HG03460 (cell line): ENCODE results near the gene CHAF1A.
A peak's percentile ranks its signal among the peaks of the same experiment; 100 is the strongest.

Experiments used
- ATAC-seq: cut with Tn5 transposase; IDR thresholded peaks from one replicate; pipeline ENCODE4 v1.9.1; 2021; ENCODE audit not compliant: unreplicated experiment

CHAF1A gene

GRCh38 chr19:4453232-4454179, 51.1 kb downstream of the CHAF1A start:
- ATAC-seq, result no peak

DNA sequence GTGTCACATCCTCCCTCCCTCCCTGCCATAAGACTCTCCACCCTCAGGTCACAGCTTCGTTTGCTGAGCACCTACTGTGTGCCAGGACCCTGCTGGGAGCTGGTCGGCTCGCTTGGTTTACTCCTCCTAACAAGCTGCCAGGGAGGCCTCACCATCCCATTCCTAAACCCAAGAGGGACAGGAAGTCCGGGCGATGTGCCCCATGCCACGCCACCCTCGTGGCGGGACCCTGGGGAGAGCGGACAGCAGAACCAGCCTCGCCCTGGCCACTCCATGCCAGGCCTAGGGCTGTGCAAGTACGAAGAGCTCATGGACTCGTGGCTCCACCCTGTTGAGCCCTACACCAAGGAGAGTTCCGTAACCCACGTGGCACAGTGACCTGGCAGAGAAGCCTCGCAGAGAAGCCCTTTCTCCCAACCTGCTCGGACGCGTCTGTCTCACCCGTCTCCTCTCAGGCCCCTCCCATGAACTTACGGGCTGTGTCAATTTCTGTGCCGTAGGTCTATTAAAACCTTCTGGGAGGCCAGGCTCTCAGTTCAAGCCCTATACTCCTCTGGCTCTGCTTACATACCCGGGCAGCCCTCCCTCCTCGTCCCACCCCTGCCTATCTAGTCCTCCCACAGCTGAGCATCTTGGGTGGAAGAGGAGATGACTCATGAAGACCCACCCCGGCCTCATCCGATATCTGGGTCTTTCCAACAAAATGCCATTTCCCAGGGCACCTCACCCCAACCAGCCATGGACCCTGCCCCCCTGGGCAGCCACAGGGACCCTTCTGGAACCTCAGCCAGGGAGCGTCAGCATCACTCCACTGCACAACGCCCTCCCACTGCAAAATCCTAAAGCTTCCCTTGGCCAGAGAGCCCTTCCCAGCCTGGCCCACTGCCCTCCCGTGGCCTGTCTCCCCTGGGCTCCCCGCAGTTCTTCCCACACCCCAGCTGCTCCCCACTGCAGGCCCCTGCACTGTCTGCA, 52.6 kb downstream of the CHAF1A start:
- no peak for ATAC-seq

DNA sequence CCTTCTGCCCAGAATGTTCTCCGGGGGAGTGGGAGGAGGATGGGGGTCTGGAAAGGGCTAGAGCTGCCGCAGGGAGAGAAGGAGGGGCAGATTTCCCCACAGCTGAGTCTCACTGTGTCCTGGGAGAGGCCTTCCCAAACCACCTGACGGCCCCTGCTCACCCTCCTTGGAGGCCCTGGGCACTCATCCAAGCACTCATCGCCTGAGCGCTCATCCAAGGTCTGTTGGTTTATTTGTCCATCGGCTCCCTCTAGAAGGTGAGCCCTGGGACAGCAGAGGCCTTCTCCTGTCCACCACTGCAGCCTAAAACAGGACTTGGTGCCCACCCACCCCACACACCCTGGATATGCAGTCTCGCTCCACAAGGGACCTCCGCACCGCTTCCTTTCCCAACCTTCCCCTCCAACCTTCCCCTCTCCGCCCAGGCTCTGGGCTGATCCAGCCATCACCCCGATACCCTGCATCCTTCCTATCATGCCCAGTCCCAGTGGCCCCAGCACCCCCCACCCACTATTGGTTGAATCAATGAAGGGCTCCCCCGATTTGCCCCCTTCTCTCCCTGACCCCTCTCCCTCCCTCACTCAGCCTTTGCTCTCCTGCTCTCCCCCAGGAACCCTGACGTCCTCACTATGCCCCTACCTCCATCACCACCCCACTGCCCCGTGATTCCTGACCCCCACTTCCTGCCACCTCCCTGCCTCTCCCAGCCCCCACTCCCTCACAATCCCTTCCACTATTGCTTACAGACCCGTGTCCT, 53.5 kb downstream of the CHAF1A start:
- no peak for ATAC-seq

- no peak for ATAC-seq
These were observed 54.0 kb downstream of the CHAF1A start for GRCh38 chr19:4456476-4456842.

DNA sequence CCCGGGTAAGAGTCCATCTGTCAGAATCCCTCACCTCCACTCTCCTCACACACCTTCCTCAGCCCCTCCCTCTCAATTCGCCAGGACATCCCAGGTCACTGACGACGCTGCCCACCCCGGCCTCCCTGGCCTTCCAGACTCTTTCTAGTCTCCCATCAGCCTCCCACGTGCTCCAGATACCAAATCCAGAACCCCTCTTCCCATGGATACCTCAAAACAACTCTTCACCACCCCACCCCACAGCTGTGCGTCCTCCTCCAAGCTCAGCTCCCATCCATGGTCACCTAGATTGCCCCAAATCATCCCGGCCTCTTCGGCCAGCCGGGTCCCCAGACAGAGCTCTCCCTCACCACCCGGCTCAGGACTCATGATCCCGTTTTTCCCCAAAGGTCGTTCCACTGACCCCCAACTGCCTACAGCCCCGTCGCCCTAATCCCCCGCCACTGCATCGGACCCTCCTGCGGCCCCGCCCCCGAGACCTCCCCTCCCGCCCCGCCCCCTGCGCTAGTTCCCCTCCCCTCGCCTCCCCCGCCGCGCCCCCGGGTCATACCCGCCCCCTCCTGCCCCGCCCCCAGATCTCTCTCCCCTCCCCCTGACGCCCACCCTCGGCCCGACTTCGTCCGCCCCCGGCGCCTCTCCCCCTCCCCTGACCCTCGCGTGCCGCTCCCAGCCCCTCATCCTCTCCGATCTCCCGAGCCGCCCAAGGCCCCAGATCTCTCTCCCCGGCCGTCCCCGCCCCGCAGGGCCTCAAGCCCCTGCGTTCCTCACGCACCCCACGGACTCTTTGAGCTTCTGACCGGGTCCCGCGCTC, 54.6 kb downstream of the CHAF1A start:
- ATAC-seq, result no peak

GRCh38 chr19:4457654-4458395, 55.4 kb downstream of the CHAF1A start, which contains the start of gene UBXN6:
Gene UBXN6 (minus strand): TSS chr19:4457794. CDS start chr19:4457697, 97 bp downstream.
- ATAC-seq, result peak; percentile 91

DNA sequence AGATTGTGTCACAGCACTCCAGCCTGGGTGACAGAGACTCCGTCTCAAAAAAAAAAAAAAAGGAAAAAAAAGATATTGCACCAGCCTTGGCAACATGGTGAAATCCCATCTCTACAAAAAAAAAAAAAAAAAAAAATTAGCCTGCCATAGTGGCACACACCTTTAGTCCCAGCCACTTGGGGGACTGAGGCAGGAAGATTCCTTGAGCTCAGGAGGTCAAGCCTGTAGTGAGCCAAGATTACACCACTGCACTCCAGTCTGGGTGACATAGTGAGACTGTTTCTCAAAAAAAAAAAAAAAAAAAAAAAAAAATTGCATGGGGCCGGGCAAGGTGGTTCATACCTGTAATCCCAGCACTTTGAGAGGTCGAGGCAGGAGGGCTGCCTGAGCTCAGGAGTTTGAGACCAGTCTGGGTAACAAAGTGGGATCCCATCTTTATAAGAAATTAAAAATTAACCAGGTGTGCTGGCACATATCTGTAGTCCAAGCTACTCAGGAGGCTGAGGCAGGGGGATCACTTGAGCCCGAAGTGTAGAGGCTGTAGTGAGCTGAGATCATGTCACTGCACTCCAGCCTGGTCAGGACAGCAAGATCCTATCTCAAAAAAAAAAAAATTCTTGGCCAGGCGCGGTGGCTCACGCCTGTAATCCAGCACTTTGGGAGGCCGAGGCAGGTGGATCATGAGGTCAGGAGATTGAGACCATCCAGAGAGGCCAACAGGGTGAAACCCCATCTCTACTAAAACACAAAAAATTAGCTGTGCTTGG, 62.6 kb downstream of the CHAF1A start:
- no peak for ATAC-seq

- ATAC-seq, result no peak
These were observed 65.4 kb downstream of the CHAF1A start for GRCh38 chr19:4467835-4468234.

- peak; percentile 71 for ATAC-seq
These were observed 69.1 kb downstream of the CHAF1A start for GRCh38 chr19:4471403-4472173.

DNA sequence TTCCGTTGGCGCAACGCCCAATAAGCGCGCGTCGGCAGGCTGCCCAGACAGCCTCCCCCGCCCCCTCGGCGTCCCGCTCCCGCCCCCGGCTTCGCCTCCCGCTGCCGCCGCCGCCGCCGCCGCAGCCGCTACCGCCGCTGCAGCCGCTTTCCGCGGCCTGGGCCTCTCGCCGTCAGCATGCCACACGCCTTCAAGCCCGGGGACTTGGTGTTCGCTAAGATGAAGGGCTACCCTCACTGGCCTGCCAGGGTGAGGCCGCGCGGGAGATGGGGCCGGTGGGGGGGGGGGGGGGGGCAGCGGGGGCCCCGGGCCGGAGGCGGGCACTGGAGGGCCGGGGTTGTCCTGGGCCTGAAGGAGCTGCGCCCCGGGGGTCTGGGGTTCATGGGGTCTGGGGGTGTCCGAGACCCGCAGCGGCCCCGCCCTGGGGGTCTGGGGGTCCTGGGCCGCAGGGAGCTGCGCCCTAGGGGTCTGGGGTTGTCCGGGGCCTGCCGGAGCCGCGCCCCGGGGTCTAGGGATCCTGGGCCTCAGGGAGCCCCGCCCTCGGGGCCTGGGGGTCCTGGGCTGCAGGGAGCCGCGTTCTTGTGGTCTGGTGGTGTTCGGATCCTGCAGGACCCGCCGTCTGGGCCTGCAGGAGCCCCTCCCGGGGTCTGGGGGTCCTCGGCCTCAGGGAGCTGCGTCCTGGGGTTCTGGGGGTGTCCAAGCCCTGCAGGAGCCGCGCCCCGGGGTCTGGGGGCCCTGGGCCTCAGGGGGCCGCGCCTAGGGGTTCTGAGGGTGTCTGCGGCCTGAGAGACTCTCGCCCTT, 69.9 kb downstream of the CHAF1A start, which contains the start of gene HDGFL2:
TSS of gene HDGFL2 (plus strand) at position 124 of the 801 bp plus-strand sequence. CDS start at position 178, 54 bp downstream.
- ATAC-seq, result peak; percentile 6

DNA sequence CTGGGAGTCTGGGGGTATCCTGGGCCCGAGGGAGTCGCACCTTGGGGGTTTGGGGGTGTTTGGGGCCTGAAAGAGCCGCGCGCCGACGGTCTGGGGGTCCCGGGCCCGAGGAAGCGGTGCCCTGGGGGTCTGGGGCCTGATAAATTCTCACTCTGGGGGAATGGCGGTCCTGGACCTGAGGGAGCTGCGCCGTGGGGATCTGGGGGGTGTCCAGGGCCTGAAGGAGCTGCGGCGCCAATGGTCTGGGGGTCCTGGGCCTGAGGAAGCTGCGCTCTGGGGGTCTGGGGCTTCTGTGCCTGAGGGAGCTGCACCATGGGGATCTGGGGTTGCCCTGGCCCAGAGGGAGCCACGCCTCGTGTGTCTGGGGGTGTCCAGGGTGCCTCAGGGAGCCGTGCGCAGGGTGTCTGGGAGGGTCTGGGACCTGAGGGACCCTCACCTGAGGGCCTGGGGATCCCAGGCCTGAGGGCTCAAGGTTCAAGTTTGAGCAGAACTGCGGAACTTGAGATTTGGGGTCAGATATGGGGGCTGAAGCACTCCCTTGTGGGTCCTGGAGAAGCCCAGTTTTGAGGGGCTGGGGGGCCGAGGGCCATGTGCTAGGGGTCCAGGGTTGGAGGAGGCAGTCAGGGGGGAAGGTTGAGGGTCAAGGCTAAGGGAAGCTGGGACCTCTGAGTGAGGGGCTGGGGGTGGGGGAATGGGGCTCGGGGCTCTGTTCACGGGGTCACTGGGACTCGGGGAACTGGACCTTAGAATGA, 70.7 kb downstream of the CHAF1A start:
- ATAC-seq, result no peak

- ATAC-seq, result no peak
These were observed 71.5 kb downstream of the CHAF1A start for GRCh38 chr19:4473763-4474513.

DNA sequence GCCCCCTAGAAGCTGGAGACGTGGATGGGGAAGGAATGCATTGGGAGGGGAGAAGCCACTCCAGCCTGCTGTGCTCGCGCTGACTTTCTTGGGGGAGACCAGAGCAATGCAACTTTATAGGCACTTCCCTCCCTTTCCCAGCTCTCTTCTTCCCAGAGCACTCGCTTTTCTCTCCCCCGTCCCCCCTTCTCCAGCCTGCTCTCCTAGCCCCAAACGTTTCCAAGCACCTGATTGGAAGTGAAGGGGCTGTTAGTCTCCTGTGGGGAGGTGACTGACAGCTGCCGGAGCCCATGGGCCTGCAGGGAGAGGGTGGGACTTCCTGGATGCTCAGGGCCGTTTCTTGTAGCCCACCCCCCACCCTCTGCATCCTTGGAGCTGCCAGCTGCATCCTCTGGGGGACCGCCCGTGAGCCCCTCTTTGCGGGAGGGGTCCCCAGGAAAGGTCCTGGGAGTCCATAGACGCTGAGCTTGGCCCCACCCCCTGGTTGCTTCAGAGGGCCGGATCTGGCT, 72.1 kb downstream of the CHAF1A start:
- ATAC-seq, result no peak

DNA sequence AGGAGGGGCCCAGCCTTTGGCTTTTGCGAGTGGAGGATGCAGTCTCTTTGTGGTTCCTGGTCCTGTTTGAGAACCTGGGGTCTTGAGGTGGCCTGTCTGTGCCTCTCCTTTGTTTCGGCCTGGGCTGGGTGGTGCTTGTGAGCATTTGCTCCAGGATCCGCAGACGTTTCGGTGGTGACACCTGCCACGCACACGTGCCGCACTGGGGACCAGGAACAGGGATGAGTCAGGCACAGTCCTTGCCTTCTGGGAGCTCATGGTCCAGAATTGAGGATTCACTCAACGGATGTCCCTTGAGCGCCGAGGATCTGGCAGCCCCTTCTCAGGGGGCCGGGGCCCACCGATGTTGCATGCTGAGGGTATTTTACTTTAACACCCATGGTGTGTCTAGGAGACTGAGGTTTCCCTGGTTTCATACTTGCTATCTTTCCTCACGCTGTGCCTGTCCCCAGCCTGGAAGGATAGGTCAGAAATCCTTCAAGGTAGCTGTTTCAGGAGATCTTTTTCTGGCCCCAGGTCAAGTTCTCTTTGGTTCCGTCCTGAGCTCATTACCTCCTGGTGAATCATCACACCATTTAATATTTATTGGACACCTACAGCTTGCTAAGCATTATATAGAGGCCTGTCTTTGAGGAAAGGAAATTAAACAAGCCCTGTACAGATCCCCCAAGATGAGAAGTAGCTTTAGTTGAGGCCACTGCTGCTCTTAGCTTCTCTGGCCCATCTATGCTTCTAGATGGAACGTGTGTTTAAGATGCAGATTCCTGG, 74.8 kb downstream of the CHAF1A start:
- ATAC-seq, result no peak
